ENCODE data around the gene MUC5B.
"Not testable (repeated sequence)": the region's sequence is repeated elsewhere in the genome, so short reads cannot be mapped to it uniquely, and the experiment has no call there.

- not testable (repeated sequence) for TF ChIP-seq CTCF, POLR2A (IDR thresholded peaks at IDR 0.05)
Observed at GRCh38 chr11:1191786-1192470, 30.9 kb upstream of the MUC5B start.
